Panc1 (cell line): ENCODE data around the gene SRP68. TPM values are rescaled to one million over a fixed set of nuclear protein-coding genes. Genes with fewer than 3 reads are reported as not detected.

Experiments
- ATAC-seq: fragments of 200-7000 bp; cut with Tn5 transposase; 2 replicates; pipeline ENCODE4 v1.9.1; 2020; ENCODE audit warnings: mild to moderate bottlenecking, moderate library complexity
- BruUV-seq: library from RNA; stranded (reverse); fragments of 400-500 nt; replicated peaks from 2 replicates; lab custom pipeline; 2021; lab: Mats Ljungman, UMichigan
- CTCF ChIA-PET: fragments of 300-600 bp; sonication (Branson Sonifier 250); formaldehyde crosslinking; loops from one replicate; lab custom pipeline; 2022; ENCODE audit warnings: antibody characterized with exemption; lab: Charles Lee
- POLR2A ChIA-PET: fragments of 300-600 bp; sonication (Branson Sonifier 250); formaldehyde crosslinking; loops from one replicate; lab custom pipeline; 2022; ENCODE audit warnings: antibody characterized with exemption; lab: Charles Lee
- DNase-seq: peaks from one replicate; pipeline ENCODE4 v3.0.0-alpha.2; 2010; ENCODE audit warnings: low read depth, low spot score
- H3K27ac ChIP-seq: 2 replicates; pipeline ENCODE4 v1.5.1; 2011; ENCODE audit warnings: mild to moderate bottlenecking, low read length, inconsistent platforms
- H3K27me3 ChIP-seq: fragments of 200-500 bp; sonication (Bioruptor generic); 2 replicates; pipeline ENCODE4 v1.6.0; 2014; ENCODE audit warnings: low read length, inconsistent platforms; ENCODE audit not compliant: control insufficient read depth, insufficient read depth
- H3K36me3 ChIP-seq: fragments of 200-500 bp; sonication (Bioruptor generic); 2 replicates; pipeline ENCODE4 v1.5.1; 2014; ENCODE audit warnings: inconsistent platforms, mild to moderate bottlenecking, low read length, moderate library complexity; ENCODE audit not compliant: control insufficient read depth, insufficient read depth
- H3K4me1 ChIP-seq: 2 replicates; pipeline ENCODE4 v1.5.1; 2011; ENCODE audit warnings: inconsistent platforms, mild to moderate bottlenecking, low read length, moderate library complexity; ENCODE audit not compliant: control insufficient read depth, insufficient read depth
- H3K4me3 ChIP-seq, 2 experiments: 2 replicates each; pipeline ENCODE4 v1.5.1; 2011 to 2012; ENCODE audit warnings: low read depth in 2 of 2, low read length in 2 of 2, mild to moderate bottlenecking in 2 of 2, inconsistent platforms in 1 of 2, moderate library complexity in 1 of 2
- H3K9me3 ChIP-seq: fragments of 200-500 bp; sonication (Bioruptor generic); 2 replicates; pipeline ENCODE4 v1.5.1; 2014; ENCODE audit warnings: low read depth, mild to moderate bottlenecking, inconsistent platforms, low read length, moderate library complexity; ENCODE audit not compliant: control insufficient read depth, insufficient read depth
- POLR2AphosphoS5 ChIP-seq: IDR thresholded peaks from 2 replicates; pipeline ENCODE4 v1.6.1; 2012; ENCODE audit warnings: mild to moderate bottlenecking, low read depth, low read length, moderate library complexity
- SIN3A ChIP-seq: IDR thresholded peaks from 2 replicates; pipeline ENCODE4 v1.6.1; 2012; ENCODE audit warnings: low read depth, mild to moderate bottlenecking, low read length, moderate library complexity, borderline replicate concordance; ENCODE audit not compliant: insufficient read depth
- TCF7L2 ChIP-seq: IDR thresholded peaks from 2 replicates; pipeline ENCODE4 v1.6.1; 2011; ENCODE audit warnings: mild to moderate bottlenecking, low read depth, low read length, inconsistent platforms
- in situ Hi-C: cut with HindIII; loops from 2 replicates; pipeline ENCODE4 v1.10.0; 2016; ENCODE audit warnings: low sequenced_read_pairs, low pct_unique_long_range_greater_than_20kb
- intact Hi-C: fragments of 100-400 bp; cut with micrococcal nuclease; formaldehyde crosslinking; loops from one replicate; pipeline ENCODE4 v1.10.0; 2022; ENCODE audit not compliant: unreplicated experiment
- total RNA-seq: library from RNA; stranded (reverse); gene quantifications from one replicate; pipeline ENCODE4 v1.2.1, GENCODE V29; 2021; ENCODE audit not compliant: unreplicated experiment
- TF ChIP-seq, protein P1 (sequence below), 2 experiments: IDR thresholded peaks; 2 replicates each; pipeline ENCODE4 v1.6.1; 2011 to 2012; ENCODE audit warnings: low read depth in 2 of 2, control low read depth in 1 of 2, low read length in 1 of 2, mild to moderate bottlenecking in 1 of 2, moderate library complexity in 1 of 2; ENCODE audit not compliant: insufficient read depth in 1 of 2
- TF ChIP-seq, protein P2 (sequence below): fragments of 450-650 bp; IDR thresholded peaks from 2 replicates; pipeline ENCODE4 v1.5.1; 2017; ENCODE audit warnings: mild to moderate bottlenecking

SRP68 gene
- total RNA-seq, 1 experiment from 2014 or later, result 100 TPM

DNA sequence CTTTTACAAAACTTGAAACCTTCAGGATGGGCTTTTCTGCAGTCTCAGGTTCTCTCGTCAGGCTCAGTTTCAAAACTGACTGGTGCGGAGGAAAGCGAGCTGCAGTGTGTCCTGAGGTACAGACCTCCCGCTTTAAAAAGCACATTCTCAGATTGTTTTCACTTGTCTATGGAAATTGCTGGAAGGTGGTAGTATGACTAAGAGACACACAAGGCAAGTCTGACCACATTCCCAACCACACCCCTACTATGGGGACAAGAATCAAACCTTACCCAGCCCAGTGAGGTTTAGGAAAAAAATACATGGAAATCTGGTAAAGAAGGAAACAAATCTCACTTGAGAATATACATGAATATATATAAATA lies 18.2 kb downstream of the SRP68 start:
- H3K27ac ChIP-seq, result no peak overlapping the region
- ATAC-seq (no peak), DNase-seq (no peak)
- H3K27me3 ChIP-seq, result no peaks in the 10 kb centered on the region
- no peak overlapping the region for H3K4me3 ChIP-seq
- TF ChIP-seq, protein P1, sequence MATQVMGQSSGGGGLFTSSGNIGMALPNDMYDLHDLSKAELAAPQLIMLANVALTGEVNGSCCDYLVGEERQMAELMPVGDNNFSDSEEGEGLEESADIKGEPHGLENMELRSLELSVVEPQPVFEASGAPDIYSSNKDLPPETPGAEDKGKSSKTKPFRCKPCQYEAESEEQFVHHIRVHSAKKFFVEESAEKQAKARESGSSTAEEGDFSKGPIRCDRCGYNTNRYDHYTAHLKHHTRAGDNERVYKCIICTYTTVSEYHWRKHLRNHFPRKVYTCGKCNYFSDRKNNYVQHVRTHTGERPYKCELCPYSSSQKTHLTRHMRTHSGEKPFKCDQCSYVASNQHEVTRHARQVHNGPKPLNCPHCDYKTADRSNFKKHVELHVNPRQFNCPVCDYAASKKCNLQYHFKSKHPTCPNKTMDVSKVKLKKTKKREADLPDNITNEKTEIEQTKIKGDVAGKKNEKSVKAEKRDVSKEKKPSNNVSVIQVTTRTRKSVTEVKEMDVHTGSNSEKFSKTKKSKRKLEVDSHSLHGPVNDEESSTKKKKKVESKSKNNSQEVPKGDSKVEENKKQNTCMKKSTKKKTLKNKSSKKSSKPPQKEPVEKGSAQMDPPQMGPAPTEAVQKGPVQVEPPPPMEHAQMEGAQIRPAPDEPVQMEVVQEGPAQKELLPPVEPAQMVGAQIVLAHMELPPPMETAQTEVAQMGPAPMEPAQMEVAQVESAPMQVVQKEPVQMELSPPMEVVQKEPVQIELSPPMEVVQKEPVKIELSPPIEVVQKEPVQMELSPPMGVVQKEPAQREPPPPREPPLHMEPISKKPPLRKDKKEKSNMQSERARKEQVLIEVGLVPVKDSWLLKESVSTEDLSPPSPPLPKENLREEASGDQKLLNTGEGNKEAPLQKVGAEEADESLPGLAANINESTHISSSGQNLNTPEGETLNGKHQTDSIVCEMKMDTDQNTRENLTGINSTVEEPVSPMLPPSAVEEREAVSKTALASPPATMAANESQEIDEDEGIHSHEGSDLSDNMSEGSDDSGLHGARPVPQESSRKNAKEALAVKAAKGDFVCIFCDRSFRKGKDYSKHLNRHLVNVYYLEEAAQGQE (IDR thresholded peaks at IDR 0.05; ENCODE audit: insufficient read depth in 1 of 2, low read depth in 2 of 2, low read length in 1 of 2), result no peak
- TF ChIP-seq TCF7L2 (no peak), SIN3A (no peak), POLR2AphosphoS5 (no peak)
- TF ChIP-seq, protein P2, sequence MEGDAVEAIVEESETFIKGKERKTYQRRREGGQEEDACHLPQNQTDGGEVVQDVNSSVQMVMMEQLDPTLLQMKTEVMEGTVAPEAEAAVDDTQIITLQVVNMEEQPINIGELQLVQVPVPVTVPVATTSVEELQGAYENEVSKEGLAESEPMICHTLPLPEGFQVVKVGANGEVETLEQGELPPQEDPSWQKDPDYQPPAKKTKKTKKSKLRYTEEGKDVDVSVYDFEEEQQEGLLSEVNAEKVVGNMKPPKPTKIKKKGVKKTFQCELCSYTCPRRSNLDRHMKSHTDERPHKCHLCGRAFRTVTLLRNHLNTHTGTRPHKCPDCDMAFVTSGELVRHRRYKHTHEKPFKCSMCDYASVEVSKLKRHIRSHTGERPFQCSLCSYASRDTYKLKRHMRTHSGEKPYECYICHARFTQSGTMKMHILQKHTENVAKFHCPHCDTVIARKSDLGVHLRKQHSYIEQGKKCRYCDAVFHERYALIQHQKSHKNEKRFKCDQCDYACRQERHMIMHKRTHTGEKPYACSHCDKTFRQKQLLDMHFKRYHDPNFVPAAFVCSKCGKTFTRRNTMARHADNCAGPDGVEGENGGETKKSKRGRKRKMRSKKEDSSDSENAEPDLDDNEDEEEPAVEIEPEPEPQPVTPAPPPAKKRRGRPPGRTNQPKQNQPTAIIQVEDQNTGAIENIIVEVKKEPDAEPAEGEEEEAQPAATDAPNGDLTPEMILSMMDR, result no peak
- intact Hi-C loops (no loop called here), in situ Hi-C loops (loop anchor here (25.0 kb wide), 1 partner anchor 117 kb away; the partner anchor contains the start of gene FBF1)
- peaks cover 15% of the 10 kb centered on the region for H3K36me3 ChIP-seq
- H3K9me3 ChIP-seq, result no peaks in the 10 kb centered on the region
- ChIA-PET CTCF (no interaction called here), POLR2A (no interaction called here)
- no peaks in the 10 kb centered on the region for H3K4me1 ChIP-seq
- no TSS peak for BruUV-seq

- intact Hi-C loops, result no loop called here
- no peak for ATAC-seq
- H3K4me1 ChIP-seq, result no peaks in the 10 kb centered on the region
- no peak overlapping the region for H3K27ac ChIP-seq
- no peak overlapping the region for H3K4me3 ChIP-seq
- no peaks in the 10 kb centered on the region for H3K9me3 ChIP-seq
- in situ Hi-C loops, result loop anchor here (25.0 kb wide), 1 partner anchor 116 kb away; the partner anchor contains the start of gene FBF1
- TF ChIP-seq POLR2AphosphoS5 (no peak), SIN3A (no peak), TCF7L2 (no peak)
- TF ChIP-seq, protein P1 (IDR thresholded peaks at IDR 0.05; ENCODE audit: insufficient read depth in 1 of 2, low read depth in 2 of 2, low read length in 1 of 2), result no peak
- TF ChIP-seq, protein P2, result no peak
- peaks cover 16% of the 10 kb centered on the region for H3K36me3 ChIP-seq
- ChIA-PET POLR2A (no interaction called here), CTCF (interaction anchor here (0.9 kb wide), 1 partner anchor 226 kb away, joined by 4 read pairs; no protein-coding TSS in a partner anchor)
- no peaks in the 10 kb centered on the region for H3K27me3 ChIP-seq
- DNase-seq, result no peak
- BruUV-seq, result TSS peak; percentile 25
Measured at GRCh38 chr17:76053246-76054111, 18.8 kb downstream of the SRP68 start.
